Right renal pelvis (tissue), 4 donors: ENCODE data around the gene COMMD8. TPM values are rescaled to one million over a fixed set of nuclear protein-coding genes. Genes with fewer than 3 reads are reported as not detected.
A peak's percentile ranks its signal among the peaks of the same experiment; 100 is the strongest.

Experiments
- DNase-seq, 4 donors: peaks; one replicate each; pipeline ENCODE4 v3.0.0-alpha.2; 2013; ENCODE audit warnings: low read depth in 4 of 4, low spot score in 3 of 4, missing footprints in 1 of 4
- polyA plus RNA-seq, 4 donors: library from polyadenylated mRNA; unstranded; fragments of 120-200 nt; gene quantifications; one replicate each; pipeline ENCODE4 v1.2.1, GENCODE V29; 2013; ENCODE audit not compliant: insufficient read length in 4 of 4

The COMMD8 gene
- polyA plus RNA-seq, 4 donors, result 47.2 to 53.2 (median 50.9) TPM

DNA sequence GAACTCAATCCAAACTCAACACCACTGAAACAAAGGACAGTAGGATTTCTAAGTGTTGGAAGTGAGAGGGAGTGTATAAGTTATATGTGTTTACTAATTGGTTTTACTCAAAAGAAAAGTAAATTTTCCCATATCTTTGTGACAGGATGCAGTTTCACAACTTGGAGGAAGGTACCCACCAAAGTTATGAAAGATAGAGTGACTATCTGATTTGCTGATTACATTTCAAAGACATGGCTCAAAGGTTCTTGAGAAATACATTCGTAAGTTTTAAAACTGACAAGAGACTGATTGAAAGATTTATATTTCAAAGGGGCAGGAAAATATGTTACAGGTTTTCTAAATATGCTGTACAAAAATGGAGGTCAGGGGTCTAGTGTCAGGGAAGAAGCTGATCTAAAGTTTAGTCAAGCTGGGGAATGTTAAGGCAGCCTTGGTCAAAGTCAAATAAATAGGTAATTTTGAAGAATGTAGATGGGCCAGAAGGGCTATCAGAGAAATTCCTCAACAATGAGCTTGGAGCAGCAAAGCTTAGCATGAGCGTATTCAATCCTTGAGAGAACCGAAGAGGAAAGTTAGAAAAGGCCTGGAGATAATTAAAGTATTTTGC is 9.7 kb upstream of the COMMD8 start:
- DNase-seq, result no peak

GRCh38 chr4:47471591-47471990 is 8.1 kb upstream of the COMMD8 start:
- no peak for DNase-seq

- DNase-seq, result no peak
These were observed 7.6 kb upstream of the COMMD8 start for GRCh38 chr4:47471064-47471463.

DNA sequence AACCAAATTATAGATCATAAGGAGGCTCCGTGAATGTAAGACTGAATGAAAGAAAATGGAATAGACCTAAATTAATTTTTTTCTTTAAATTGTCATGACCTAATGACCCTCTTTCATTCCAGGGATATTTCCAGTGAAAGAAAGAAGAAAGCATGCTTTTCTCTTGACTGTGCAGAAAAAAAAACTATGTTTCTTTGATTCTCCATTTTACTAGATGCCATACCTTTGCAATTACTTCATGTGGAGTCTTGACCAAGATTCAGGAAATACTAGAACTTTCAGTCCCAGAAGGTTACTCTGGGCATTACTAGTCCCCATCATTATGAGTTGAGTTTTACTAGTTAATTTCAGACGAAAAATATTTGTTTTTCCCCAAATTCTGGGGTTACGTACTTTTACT is 6.4 kb upstream of the COMMD8 start:
- DNase-seq, result no peak

DNA sequence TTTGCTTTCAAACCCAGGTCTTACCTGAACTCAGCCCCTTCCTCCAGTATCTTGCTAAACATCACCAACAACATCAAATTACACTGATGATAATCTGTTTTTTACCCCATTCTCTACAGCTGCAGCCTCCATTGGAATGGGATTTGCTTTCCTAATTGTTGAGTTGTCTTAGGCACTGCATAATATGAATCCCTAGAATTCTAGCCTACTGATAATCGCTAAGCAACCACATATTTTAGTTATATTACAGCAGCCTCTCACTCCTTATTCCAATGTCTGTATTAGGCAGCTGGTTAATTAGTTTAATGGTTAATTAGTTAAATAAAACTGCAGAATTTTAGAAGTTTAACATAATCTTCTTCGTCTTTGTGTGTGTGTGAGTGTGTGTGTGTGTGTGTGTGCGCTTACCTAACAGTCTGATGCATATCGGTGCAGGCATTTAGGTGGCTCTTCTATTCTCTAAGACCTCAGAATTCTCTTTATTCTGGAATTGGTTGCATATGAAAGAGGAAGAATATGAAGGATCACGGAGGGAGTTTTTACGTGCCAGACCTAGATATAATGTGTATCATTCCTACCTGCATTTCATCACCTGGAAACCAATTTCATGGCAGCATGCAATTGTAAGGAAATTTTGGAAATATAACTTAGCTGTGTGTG is 5.3 kb upstream of the COMMD8 start:
- DNase-seq, result no peak

DNA sequence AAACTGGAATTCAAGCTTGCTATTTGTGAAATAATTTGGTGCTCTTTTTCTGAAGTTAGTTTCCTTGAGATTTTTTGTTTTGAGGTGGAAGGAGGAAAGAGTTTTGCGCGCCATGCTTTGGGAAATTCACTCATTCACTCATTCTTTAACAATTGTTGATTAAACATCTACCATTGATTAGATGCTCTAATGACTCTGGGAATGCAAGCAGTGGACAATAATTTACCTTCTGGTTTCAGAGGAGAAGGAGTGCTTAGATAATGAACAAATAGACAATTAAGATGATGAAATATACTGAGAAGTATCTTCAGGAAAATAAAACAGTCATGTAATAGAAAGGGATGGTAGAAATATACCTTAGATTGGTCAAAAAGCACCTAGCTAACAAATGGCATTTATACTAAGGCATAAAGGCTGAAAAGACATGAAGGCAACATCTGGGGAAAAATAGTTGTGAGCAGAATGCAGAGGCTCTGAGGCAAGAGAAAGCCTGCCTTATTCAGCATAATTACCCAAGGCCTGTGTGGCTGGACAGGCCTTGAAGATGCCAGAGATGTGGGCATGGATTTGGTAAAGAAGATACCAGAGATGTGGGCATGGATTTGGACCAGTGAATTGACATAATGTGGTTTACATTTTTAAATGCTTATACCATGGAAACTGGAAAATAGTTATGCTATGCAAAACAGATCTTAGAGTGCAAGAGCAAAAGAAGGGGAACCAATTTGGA is 2.7 kb upstream of the COMMD8 start:
- DNase-seq, result no peak

- no peak for DNase-seq
These were observed 1.5 kb upstream of the COMMD8 start for GRCh38 chr4:47465004-47465403.

- no peak for DNase-seq
These were observed 685 bp downstream of the COMMD8 start for GRCh38 chr4:47462799-47463234.

DNA sequence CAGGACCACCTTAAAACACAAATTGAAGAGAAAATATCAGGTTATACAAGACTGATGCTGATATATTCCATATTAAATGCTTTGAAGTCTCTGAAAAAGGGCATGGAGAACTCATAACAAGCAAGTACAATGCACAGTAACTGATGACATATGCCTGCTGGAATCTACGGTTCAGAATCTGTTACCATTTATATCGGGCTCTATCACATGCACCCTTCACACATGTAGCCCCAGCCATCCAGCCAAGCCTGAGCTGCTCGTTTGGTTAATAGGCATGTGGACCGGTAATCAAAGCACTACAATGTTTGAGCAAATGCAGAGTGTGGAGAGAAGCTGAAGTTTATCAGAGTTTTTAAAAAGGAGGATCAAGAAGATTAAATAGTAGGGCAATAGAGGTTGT is 11.8 kb downstream of the COMMD8 start:
- no peak for DNase-seq

GRCh38 chr4:47444031-47444430 is 19.5 kb downstream of the COMMD8 start:
- DNase-seq, result no peak

GRCh38 chr4:47442980-47443379 is 20.5 kb downstream of the COMMD8 start:
- DNase-seq, result no peak

GRCh38 chr4:47434931-47435330 is 28.6 kb downstream of the COMMD8 start:
- no peak for DNase-seq

DNA sequence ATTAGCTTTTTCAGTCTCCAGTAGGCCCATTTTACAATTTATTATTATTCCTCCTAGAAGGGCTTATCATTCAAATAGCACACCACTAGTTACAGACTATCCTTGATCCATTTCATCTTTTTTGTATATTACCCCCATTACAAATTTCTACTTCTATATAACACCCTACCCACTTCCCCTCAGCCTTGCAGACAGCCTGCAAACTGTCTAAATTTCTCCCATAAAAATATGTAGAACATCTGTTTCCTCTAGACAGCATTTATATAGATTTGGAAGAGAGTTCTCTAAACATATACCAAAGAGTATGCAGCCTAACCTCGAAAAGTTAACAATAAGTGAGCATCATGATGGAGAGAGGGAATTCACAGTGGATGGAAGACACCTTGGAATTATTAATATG is 30.8 kb downstream of the COMMD8 start:
- DNase-seq, result no peak

DNA sequence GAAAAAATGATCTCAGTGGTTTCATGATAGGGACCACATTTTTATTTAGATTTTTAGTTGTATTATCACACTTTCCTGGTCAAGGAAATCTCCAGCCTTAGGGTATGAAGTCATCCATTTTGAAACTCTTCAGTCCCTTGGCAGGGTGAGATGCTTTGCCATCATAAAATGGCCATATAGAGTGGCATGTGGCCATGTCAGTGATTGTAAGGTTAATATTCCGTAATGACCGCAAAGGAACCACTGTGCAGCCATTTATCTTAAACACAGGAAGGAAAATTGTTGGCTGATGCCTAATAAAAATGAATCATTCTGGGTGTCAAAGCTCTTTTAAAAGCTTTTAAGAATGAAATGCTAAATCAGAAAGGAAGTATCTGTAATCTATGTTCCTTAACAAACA is 35.6 kb downstream of the COMMD8 start:
- no peak for DNase-seq

- no peak for DNase-seq
These were observed 37.9 kb downstream of the COMMD8 start for GRCh38 chr4:47425628-47426027.

DNA sequence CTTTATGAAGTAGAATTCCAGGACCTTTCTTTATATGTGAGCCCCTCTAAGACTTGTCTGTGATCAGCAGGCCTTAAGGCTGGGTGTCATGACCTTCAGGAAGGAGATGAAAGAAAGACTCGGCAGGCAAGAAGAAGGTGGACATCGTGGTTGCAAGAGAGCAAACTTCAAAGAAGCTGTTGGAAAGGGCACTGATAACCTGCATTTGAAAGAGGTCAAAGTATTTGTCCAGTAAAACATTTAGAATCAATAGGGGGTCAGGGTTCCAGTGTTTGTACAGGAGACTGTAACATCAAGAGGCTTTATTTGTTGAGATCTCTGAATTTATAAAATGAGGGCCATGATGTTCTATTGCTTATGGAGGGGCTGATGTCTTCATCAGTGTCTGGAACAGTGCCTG is 44.2 kb downstream of the COMMD8 start:
- DNase-seq, result no peak

- no peak for DNase-seq
These were observed 45.4 kb downstream of the COMMD8 start for GRCh38 chr4:47418147-47418546.

DNA sequence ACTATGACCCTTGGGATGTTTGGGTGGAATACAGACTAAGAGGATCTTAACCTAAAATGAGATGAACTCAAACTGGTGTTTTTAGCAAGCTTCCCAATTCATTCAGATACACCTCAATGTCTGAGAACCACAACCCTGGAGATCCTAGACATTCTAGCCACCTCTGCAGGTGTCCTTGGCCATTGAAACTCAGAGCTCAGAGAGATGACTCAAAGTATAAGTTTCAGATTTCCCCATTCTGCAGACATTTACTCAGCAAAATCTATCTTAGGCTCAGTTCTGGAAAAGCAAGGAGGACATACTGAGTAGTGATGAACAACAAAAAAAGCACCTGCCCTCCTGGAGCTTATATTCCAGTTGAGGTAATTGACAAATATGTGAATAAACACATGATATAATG is 47.8 kb downstream of the COMMD8 start:
- no peak for DNase-seq

GRCh38 chr4:47413521-47413920 is 50.0 kb downstream of the COMMD8 start:
- peak in 3 of 4 donors; percentile 16 to 52 (median 50) for DNase-seq

DNA sequence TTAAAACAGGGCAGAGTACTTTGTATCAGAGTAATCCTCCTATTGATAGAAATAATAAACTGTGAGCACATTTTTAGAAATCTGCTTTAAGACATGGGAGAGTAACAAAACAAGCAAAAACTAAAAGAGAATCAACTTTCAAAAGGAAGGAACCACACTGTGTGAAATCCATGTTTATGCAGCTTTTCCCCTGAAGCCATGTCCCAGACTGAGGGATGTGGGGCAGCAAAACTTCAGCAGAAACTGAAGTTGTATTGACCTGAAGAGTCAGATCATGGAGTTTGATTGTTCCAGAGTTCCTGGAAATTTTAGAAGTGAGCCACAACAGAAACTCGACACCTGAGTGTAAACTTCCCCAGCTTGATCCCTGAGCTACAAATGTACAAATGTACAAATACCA is 53.2 kb downstream of the COMMD8 start:
- DNase-seq, result no peak

DNA sequence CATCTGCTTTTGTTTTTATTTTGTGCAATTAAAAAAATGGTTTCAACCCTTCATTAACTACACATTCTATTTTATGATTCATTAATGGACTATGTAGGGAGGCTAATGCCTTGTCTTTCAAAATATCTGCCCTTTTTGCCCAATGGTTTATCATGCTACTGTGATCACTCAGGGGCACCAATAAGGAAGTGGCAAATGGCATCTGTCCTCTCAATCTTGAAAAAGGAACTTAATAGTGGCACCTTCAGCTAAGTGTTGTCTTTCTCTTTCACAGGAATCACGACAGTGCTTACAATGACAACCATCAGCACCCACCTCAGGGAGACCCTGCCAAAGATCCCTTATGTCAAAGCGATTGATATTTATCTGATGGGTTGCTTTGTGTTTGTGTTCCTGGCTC is 57.1 kb downstream of the COMMD8 start:
- no peak for DNase-seq
